GM19468 (cell line): ENCODE results near the gene CYB5RL.
"Not testable (repeated sequence)": the region's sequence is repeated elsewhere in the genome, so short reads cannot be mapped to it uniquely, and the experiment has no call there.

Experiments
- ATAC-seq: cut with Tn5 transposase; IDR thresholded peaks from one replicate; pipeline ENCODE4 v1.9.1; 2021; ENCODE audit warnings: mild to moderate bottlenecking, moderate library complexity, moderate number of reproducible peaks; ENCODE audit not compliant: unreplicated experiment; ENCODE audit errors: extremely low read depth

Gene CYB5RL

GRCh38 chr1:54227091-54227602, 27.3 kb upstream of the CYB5RL start:
- no peak for ATAC-seq

- no peak for ATAC-seq
Measured at GRCh38 chr1:54225986-54226559, 26.2 kb upstream of the CYB5RL start.

GRCh38 chr1:54225378-54225777, 25.5 kb upstream of the CYB5RL start:
- no peak for ATAC-seq

GRCh38 chr1:54224233-54224632, 24.4 kb upstream of the CYB5RL start:
- ATAC-seq: no peak

GRCh38 chr1:54223441-54224202, 23.8 kb upstream of the CYB5RL start:
- no peak for ATAC-seq

GRCh38 chr1:54222711-54223110, 22.9 kb upstream of the CYB5RL start:
- ATAC-seq: no peak

GRCh38 chr1:54221867-54222484, 22.1 kb upstream of the CYB5RL start:
- no peak for ATAC-seq

- ATAC-seq: no peak
Measured at GRCh38 chr1:54221113-54221834, 21.4 kb upstream of the CYB5RL start.

GRCh38 chr1:54220004-54220811, 20.4 kb upstream of the CYB5RL start:
- ATAC-seq: no peak

- ATAC-seq: no peak
Measured at GRCh38 chr1:54219688-54220003, 19.8 kb upstream of the CYB5RL start.

GRCh38 chr1:54218883-54219687, 19.3 kb upstream of the CYB5RL start:
- ATAC-seq: no peak

GRCh38 chr1:54215523-54215922, 15.7 kb upstream of the CYB5RL start:
- ATAC-seq: no peak

- no peak for ATAC-seq
Measured at GRCh38 chr1:54212872-54213271, 13.0 kb upstream of the CYB5RL start.

GRCh38 chr1:54207896-54208295, 8.1 kb upstream of the CYB5RL start:
- not testable (repeated sequence) for ATAC-seq

- ATAC-seq: no peak
Measured at GRCh38 chr1:54207287-54207686, 7.5 kb upstream of the CYB5RL start.

- ATAC-seq: no peak
Measured at GRCh38 chr1:54204199-54204598, 4.4 kb upstream of the CYB5RL start.

GRCh38 chr1:54200519-54200997, 728 bp upstream of the CYB5RL start:
- no peak for ATAC-seq

GRCh38 chr1:54199151-54199764, 572 bp downstream of the CYB5RL start:
- no peak for ATAC-seq

- no peak for ATAC-seq
Measured at GRCh38 chr1:54193453-54193852, 6.4 kb downstream of the CYB5RL start.
